Stimulated activated CD4-positive, alpha-beta T cell treated with anti-CD3 and anti-CD28 coated beads, Interleukin-1b, Interleukin-23, amount 100 ng/mL, for 1 hour (primary cell): ENCODE results near the gene CASZ1.

Source experiments
- DNase-seq, 2 donors: peaks; one replicate each; pipeline ENCODE4 v3.0.0-alpha.2; 2020; ENCODE audit warnings: low read depth in 2 of 2

The CASZ1 gene

GRCh38 chr1:10775763-10776162 is 20.7 kb downstream of the CASZ1 start:
- no peak for DNase-seq

- no peak for DNase-seq
These were observed 21.7 kb downstream of the CASZ1 start for GRCh38 chr1:10774615-10775310.

DNA sequence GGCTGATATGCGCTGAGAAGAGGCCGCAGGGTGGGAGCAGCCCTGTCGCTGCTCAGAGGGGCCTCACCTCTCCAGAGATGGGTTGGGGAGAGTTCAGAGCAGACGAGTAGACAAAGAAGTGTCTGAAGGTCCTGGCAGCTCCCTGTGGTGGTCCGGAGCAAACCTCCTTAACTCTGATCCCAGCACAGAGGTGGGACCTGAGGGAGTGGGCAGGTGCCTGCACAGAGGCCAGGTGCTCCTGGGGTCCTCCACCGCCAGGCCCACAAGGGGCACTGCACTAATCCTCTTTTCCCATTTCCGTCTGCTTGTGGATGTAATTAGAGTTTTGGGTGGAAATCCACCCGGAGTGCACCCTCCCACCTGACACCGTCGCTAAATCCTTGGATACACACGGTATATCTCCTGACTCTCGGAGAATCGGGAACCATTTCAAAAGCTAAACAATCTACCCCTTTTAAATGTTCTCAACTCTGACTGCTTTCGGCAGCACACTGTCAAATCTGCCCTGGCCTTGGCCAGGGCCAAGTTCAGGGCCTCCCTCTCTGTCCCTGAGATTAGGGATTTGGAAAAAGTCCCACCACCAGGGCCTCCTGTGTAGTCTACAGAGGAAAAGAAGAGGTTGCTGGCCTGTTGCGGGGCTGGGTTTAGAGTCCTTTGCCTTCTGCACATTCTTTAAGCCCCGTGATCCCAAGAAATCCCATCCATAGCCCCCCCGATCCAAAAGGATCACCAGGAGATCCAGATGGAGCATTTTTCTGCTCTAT is 22.4 kb downstream of the CASZ1 start:
- DNase-seq = no peak

- DNase-seq = no peak
These were observed 23.1 kb downstream of the CASZ1 start for GRCh38 chr1:10773376-10773775.

- no peak for DNase-seq
These were observed 23.7 kb downstream of the CASZ1 start for GRCh38 chr1:10772711-10773110.

GRCh38 chr1:10771789-10772188 is 24.7 kb downstream of the CASZ1 start:
- DNase-seq = no peak

GRCh38 chr1:10768552-10768951 is 27.9 kb downstream of the CASZ1 start:
- DNase-seq = no peak

GRCh38 chr1:10767282-10767681 is 29.2 kb downstream of the CASZ1 start:
- DNase-seq = no peak

DNA sequence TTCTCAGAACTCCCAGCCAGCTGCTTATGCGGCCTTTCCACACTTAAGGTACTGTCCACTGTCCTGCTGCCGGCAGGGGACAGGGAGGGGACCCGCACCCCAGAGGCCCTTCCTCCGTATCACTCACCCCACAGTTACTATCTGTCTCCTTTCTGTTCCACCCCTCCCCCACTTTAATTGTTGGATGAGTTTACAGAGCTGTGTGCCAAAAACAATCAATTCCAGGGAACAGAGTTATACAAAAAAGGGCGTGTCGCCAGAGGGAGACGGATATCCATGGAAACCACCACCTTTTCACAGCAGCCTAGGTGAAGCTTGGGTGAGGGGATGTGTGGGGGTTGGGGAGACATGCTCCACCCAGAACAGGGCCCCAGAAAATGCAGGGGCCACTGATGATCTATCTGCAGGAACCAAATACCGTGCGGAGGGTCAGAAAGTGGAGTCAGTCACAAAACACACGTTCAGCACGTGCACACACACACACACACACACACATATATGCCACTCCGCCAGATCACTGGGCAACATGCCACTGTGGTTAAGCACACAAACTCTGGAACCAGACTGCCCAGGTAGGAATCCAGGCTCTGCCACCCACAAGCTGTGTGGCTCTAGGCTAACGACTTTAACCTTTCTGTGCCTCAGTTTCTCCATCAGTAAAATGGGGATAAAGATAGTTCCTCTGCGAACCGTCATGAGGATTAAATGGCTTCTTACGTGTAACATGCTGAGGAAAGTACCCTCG is 30.5 kb downstream of the CASZ1 start:
- no peak for DNase-seq

GRCh38 chr1:10765304-10765703 is 31.1 kb downstream of the CASZ1 start:
- DNase-seq = no peak

DNA sequence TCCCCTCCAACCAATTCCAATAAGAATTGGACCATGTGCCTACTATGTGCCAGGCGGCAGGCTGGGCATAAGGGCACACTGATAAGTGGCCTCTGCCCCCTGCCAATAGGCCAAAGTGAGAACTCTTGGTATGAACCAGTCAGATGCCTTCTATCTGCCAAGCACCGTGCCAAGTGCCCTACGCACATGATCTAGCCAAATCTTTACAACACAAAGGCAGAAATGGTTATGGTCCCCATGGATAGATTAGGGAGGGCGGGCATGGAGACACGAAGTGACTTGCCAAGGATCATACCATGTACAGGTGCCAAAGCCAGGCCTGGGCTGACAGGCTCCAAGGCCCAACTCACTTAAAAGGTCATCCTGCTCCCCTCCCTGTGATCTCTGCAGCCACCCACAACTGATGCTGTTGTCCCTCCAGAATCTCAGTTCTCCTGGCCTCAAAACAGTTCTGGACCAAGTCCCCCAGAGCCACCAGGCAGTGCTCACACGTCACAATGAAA is 32.1 kb downstream of the CASZ1 start:
- DNase-seq = no peak

GRCh38 chr1:10762875-10763274 is 33.6 kb downstream of the CASZ1 start:
- no peak for DNase-seq

GRCh38 chr1:10762153-10762523 is 34.3 kb downstream of the CASZ1 start:
- no peak for DNase-seq

- no peak for DNase-seq
These were observed 34.8 kb downstream of the CASZ1 start for GRCh38 chr1:10761503-10762152.

DNA sequence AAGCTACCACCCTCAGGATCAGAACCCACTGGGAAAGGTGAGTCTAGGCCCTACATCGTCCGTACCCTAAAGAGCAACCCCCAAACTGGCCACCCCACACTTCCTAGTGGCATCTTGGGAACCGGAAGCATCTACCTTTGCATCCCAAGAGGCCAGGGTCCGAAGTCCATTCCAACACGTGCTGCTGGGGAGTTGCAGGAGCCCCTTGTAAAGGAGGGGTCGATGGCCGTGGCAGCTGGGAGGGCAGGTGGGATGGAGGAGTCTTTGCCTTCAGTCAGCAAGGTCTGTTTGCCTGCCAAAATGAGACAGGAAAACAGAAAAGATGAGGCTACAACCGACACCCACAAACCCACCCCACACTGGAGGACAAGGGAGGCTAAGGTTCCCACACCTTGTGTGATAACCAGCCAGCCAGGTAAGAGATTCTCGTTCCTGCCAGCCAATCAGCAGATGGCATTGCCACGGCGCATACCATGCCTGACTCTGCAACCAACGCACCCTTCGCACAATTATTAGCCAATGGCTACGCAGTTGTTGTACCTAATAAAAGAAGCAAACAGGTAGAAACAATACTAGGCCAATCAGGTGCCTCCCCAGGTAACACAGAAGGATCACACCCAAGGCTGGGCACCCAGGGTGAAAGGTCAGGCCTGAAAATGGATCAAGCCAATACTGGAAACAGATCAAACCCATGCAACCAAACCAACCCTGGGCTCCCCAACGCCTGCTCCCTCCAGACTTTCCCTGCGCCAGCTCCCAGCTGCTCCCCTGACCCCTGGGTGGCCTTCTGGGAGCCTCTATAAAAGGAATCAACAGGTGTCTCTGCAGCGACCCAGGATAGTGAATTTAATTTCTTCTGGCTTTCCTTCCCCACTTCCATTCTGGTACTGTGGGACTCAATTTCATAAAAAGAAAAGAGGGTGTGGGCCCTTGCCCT is 35.6 kb downstream of the CASZ1 start:
- DNase-seq = no peak

DNA sequence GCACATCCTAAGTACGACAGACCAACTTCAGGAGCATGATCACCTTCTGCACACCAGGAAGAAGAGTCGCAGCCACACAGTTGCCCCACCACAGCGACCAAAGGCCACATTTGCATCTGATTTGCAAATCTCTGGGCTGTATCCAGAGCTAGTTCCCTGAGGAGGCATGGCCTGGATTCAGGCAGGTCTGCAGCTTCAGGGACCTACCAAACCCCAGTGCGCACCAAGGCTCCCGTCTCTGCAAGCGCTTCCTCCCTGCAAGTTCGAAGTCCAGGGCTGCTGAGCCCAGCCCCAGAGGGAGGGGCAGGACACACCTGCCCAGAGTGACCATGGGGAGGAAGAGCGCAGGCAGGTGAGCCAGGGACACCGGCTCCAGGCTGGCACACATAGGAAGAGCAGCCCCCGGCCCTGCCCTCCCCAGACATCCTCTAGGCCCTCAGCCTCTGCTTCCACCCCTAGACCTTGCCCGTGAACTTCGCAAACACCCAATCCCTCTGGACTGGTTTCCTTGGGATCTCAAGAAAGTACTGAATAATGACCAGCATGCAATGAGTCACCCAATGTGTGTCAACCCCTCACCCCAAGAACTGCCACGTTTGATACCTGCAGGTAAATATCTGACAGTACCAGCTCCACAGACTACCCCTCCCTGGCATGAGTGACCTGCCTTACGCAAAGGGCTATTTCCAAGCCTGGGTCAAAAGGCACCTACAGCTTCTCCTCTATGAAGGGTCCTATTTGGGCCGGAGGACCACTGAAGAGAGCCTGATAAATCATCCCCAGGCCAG is 36.8 kb downstream of the CASZ1 start:
- no peak for DNase-seq

DNA sequence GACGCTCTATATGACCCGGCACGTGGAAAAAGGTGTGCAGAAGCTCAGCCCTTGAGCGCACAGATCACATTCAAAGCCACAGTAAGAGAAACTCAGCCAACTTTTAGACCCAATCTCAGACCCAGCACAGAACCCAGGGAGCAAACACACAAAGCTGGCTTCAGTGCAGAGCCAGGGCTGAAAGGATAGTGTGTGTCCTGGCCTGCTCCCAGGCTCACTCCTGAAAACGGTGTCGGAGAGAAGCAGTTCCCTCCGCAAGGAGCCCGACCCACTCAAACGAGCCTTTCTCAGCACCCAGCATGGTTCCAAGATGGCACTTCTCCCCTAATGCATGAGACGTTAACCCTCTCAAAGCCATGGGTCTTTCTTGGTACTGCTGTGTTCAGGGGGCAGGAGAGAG is 39.6 kb downstream of the CASZ1 start:
- DNase-seq = no peak

GRCh38 chr1:10755970-10756521 is 40.4 kb downstream of the CASZ1 start:
- peak; percentile 14 to 23 for DNase-seq

DNA sequence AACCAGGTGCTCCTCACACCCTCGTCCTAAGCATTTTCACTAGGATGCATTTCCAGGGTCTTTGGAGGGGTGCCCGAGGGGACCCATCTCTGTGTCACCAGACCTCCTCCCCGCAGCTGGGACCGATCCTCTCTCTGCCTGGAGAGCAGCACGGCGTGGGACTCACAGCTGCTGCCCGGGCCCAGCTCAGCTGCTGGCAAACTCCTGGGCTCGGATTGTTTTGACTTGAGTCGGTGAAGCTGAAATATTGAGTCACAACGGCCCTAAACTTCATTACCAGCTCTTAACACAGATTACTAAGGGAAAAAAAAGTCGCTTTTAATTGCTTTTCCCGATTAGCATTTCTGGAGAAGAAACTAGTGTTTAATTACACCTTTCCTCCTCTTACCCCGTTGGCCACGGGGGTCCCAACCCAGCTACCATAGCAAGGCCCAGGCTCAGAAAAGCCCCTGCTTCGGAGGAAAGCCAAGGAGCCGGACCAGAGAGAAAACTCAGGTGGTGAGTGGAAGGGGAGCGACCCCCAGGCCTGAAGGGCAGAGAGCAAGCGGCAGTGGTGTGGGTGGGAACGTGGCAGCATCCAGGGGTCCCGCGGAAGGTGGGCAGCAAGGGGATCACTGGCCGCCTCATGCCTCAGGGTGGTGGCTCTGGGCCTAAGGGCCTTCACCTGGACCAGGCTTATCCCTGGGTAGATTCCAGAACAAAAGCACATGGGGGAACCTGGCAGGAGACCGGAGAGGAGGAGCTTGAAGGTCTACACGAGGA is 41.7 kb downstream of the CASZ1 start:
- no peak for DNase-seq
